Psoas muscle (tissue), 8 donors: ENCODE measurements around the gene CKAP2. TPM values are rescaled to one million over a fixed set of nuclear protein-coding genes. Genes with fewer than 3 reads are reported as not detected.
"Not testable (repeated sequence)": the region's sequence is repeated elsewhere in the genome, so short reads cannot be mapped to it uniquely, and the experiment has no call there.

ENCODE experiments used
- ATAC-seq, 4 donors: fragments of 200-7000 bp; cut with Tn5 transposase; one replicate each; pipeline ENCODE4 v1.9.1; 2020; ENCODE audit warnings: moderate library complexity in 3 of 4, mild to moderate bottlenecking in 2 of 4
- DNase-seq, 2 donors: peaks; one replicate each; pipeline ENCODE4 v3.0.0-alpha.2; 2020
- H3K27ac ChIP-seq: fragments of 200-600 bp; one replicate; pipeline ENCODE4 v1.8.0; 2022
- H3K27me3 ChIP-seq, 3 donors: fragments of 200-600 bp in 1 of 3; one replicate each; pipeline versions ENCODE4 v1.6.1 to v1.8.0; 2013 to 2022; ENCODE audit warnings: low read length in 2 of 3, mild to moderate bottlenecking in 2 of 3, moderate library complexity in 1 of 3; ENCODE audit not compliant: insufficient read depth in 3 of 3
- H3K36me3 ChIP-seq, 2 donors: fragments of 200-600 bp in 1 of 2; one replicate each; pipeline versions ENCODE4 v1.6.1 to v1.8.0; 2013 to 2022; ENCODE audit warnings: low read depth in 1 of 2, mild to moderate bottlenecking in 1 of 2, moderate library complexity in 1 of 2; ENCODE audit not compliant: insufficient read depth in 1 of 2
- H3K4me1 ChIP-seq: fragments of 200-600 bp; one replicate; pipeline ENCODE4 v1.8.0; 2022
- H3K4me3 ChIP-seq: fragments of 200-600 bp; one replicate; pipeline ENCODE4 v1.8.0; 2022; ENCODE audit warnings: mild to moderate bottlenecking
- H3K9me3 ChIP-seq: fragments of 200-600 bp; one replicate; pipeline ENCODE4 v1.8.0; 2022
- WGBS, 3 donors: extraction: QIAGEN DNeasy Blood & Tissue Kit; methylation state at CpG; one replicate each; pipeline versions ENCODE4 v1.1.6 to v1.1.7; 2013; 5-methylcytosine and 5-hydroxymethylcytosine counted together
- intact Hi-C, 2 donors: fragments of 100-400 bp; cut with DNase I; formaldehyde crosslinking; loops; one replicate each; pipeline versions ENCODE4 v1.11.0 to v1.14.2; 2022
- polyA plus RNA-seq, 3 donors: library from polyadenylated mRNA; stranded (reverse); fragments of 200-250 nt; gene quantifications; one replicate each; pipeline ENCODE4 v1.2.3, GENCODE V29; 2013
- total RNA-seq, 4 donors: library from RNA; stranded (reverse); fragmentation: NEBNext Ultra II Directional in 2 of 4; extraction: Animal tissue kit (Norgen Biotek cat#: 25700) in 2 of 4; gene quantifications; one replicate each; pipeline versions ENCODE4 v1.2.1 to v1.2.4, GENCODE V29; 2021 to 2023
- donor health status: healthy with polysubstance abuse.
- donor health status: DM: no; HTN: no; CAD: no; lungs with moderate emphysema.
- donor health status: Bipolar disorder and iron deficiency.
- donor health status: healthy.
- donor health status: DM: yes; HTN: yes; CAD: no.
- donor health status: DM: no; HTN: no; CAD: no.
- donor health status: DM: no; HTN: no; CAD: no.
- donor health status: DM: yes; HTN: yes; CAD: no.

Gene CKAP2
- total and polyA plus RNA-seq, 7 donors = 1.1 to 8.0 (median 3.2) TPM

GRCh38 chr13:52497979-52498378, 42.7 kb downstream of the CKAP2 start:
- H3K36me3 ChIP-seq, H3K27me3 ChIP-seq, DNase-seq, H3K4me1 ChIP-seq, H3K9me3 ChIP-seq, ATAC-seq, H3K27ac ChIP-seq, intact Hi-C loops, H3K4me3 ChIP-seq: not testable (repeated sequence)
- WGBS, 3 donors = 63 to 95% (median 82%) methylated on average over 2 to 3 of the region's 3 CpGs

- H3K27me3 ChIP-seq, intact Hi-C loops, DNase-seq, H3K27ac ChIP-seq, H3K36me3 ChIP-seq, H3K9me3 ChIP-seq, H3K4me3 ChIP-seq, H3K4me1 ChIP-seq, ATAC-seq: not testable (repeated sequence)
- 86 to 94% (median 91%) methylated on average over 7 of the region's 7 CpGs for WGBS, 3 donors
Observed at GRCh38 chr13:52502277-52502676, 47.0 kb downstream of the CKAP2 start.

- H3K27me3 ChIP-seq, H3K4me3 ChIP-seq, H3K27ac ChIP-seq, intact Hi-C loops, H3K4me1 ChIP-seq, DNase-seq, H3K36me3 ChIP-seq, H3K9me3 ChIP-seq: not testable (repeated sequence)
- ATAC-seq = peak; percentile 42 to 77 (median 62)
- WGBS, 3 donors = no CpG with 5 or more reads among the region's 1 CpG
Observed at GRCh38 chr13:52505843-52506242, 50.6 kb downstream of the CKAP2 start.

GRCh38 chr13:52509532-52509931, 54.3 kb downstream of the CKAP2 start:
- H3K9me3 ChIP-seq, H3K4me3 ChIP-seq, intact Hi-C loops, DNase-seq, H3K27me3 ChIP-seq, H3K4me1 ChIP-seq, H3K27ac ChIP-seq, H3K36me3 ChIP-seq: not testable (repeated sequence)
- WGBS, 3 donors = no CpG with 5 or more reads among the region's 6 CpGs
- peak in 3 of 4 donors; percentile 40 to 60 (median 42) for ATAC-seq

- DNase-seq (peak; percentile 13 to 54), ATAC-seq (peak; percentile 64 to 89 (median 86))
- peak overlapping the region; percentile 41 for H3K27ac ChIP-seq
- H3K36me3 ChIP-seq, H3K9me3 ChIP-seq, H3K4me1 ChIP-seq, intact Hi-C loops, H3K4me3 ChIP-seq, H3K27me3 ChIP-seq: not testable (repeated sequence)
- 14 to 80% methylated on average over 1 to 2 of the region's 3 CpGs; no CpG with 5 or more reads in 1 of the 3 donors for WGBS, 3 donors
Observed at GRCh38 chr13:52510221-52510797, 55.0 kb downstream of the CKAP2 start.

GRCh38 chr13:52511598-52511997, 56.3 kb downstream of the CKAP2 start:
- H3K4me3 ChIP-seq, DNase-seq, H3K27ac ChIP-seq, H3K36me3 ChIP-seq, H3K9me3 ChIP-seq, H3K4me1 ChIP-seq, ATAC-seq, intact Hi-C loops, H3K27me3 ChIP-seq: not testable (repeated sequence)
- 96 to 98% (median 97%) methylated on average over 4 of the region's 4 CpGs for WGBS, 3 donors

- peak overlapping the region; percentile 41 for H3K27ac ChIP-seq
- peak; percentile 10 to 46 for DNase-seq
- H3K4me1 ChIP-seq, intact Hi-C loops, H3K9me3 ChIP-seq, H3K27me3 ChIP-seq, H3K4me3 ChIP-seq, H3K36me3 ChIP-seq: not testable (repeated sequence)
- ATAC-seq = peak; percentile 77 to 83 (median 79)
- 36 to 47% (median 40%) methylated on average over 5 of the region's 6 CpGs for WGBS, 3 donors
Observed at GRCh38 chr13:52513957-52514596, 58.8 kb downstream of the CKAP2 start.

GRCh38 chr13:52523323-52523722, 68.0 kb downstream of the CKAP2 start:
- DNase-seq, H3K4me1 ChIP-seq, H3K4me3 ChIP-seq, H3K27me3 ChIP-seq, intact Hi-C loops, H3K9me3 ChIP-seq, H3K36me3 ChIP-seq, H3K27ac ChIP-seq, ATAC-seq: not testable (repeated sequence)
- WGBS, 3 donors = 93 to 94% methylated on average over 2 of the region's 6 CpGs; no CpG with 5 or more reads in 1 of the 3 donors

Other genes with a start within 250 kb of the CKAP2 start
- gene THSD1, start 49.3 kb upstream of the CKAP2 start, total RNA-seq = 1 to 10 TPM; 2.5 to 5.6 (median 4.5) TPM
- 1 to 10 TPM; 2.0 to 3.2 (median 2.5) TPM for gene THSD1, start 49.3 kb upstream of the CKAP2 start, polyA plus RNA-seq
- gene VPS36, start 4.8 kb upstream of the CKAP2 start, total RNA-seq = 10 to 100 TPM; 28.5 to 35.2 (median 31.3) TPM
- 10 to 100 TPM; 15.5 to 29.2 (median 19.4) TPM for gene VPS36, start 4.8 kb upstream of the CKAP2 start, polyA plus RNA-seq
- 1 to 10 TPM; 2.0 to 3.5 (median 2.7) TPM for gene HNRNPA1L2, start 187.0 kb downstream of the CKAP2 start, total RNA-seq
- gene HNRNPA1L2, start 187.0 kb downstream of the CKAP2 start, polyA plus RNA-seq = 1 to 10 TPM; 1.9 to 4.0 (median 2.8) TPM
- 10 to 100 TPM; 39.4 to 49.4 (median 42.0) TPM for gene SUGT1, start 197.4 kb downstream of the CKAP2 start, total RNA-seq
- gene SUGT1, start 197.4 kb downstream of the CKAP2 start, polyA plus RNA-seq = 10 to 100 TPM; 36.3 to 92.1 (median 55.6) TPM